ENCODE results near the gene NUDT9. TPM values are rescaled to one million over a fixed set of nuclear protein-coding genes. Genes with fewer than 3 reads are reported as not detected.

Gene NUDT9
- total and polyA plus RNA-seq, 11 donors: 17.1 to 56.6 (median 26.4) TPM

DNA sequence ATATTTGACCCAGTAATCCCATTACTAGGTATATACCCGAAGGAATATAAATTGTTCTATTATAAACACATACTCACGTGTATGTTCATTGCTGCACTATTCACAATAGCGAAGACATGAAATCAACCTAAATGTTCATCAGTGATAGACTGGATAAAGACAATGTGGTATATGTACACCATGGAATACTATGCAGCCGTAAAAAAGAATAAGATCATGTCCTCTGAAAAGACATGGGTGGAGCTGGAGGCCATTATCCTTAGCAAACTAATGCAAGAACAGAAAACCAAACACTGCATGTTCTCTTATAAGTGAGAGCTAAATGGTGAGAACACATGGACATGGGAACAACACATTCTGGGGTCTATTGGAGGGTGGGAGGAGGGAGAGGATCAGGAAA is 36.5 kb downstream of the NUDT9 start:
- H3K27ac ChIP-seq: no peak overlapping the region
- WGBS, 4 donors: 97 to 99% (median 98%) methylated on average over 4 of the region's 4 CpGs
- intact Hi-C loops (cut with DNase I): no loop called here
- no peaks in the 10 kb centered on the region for H3K27me3 ChIP-seq
- DNase-seq (no peak), ATAC-seq (no peak)
- no peaks in the 10 kb centered on the region for H3K4me1 ChIP-seq
- peaks cover 0 to 4% (median 0%) of the 10 kb centered on the region in 12 donors for H3K9me3 ChIP-seq
- TF ChIP-seq POLR2A (IDR thresholded peaks at IDR 0.05): no peak
- TF ChIP-seq, protein P1, sequence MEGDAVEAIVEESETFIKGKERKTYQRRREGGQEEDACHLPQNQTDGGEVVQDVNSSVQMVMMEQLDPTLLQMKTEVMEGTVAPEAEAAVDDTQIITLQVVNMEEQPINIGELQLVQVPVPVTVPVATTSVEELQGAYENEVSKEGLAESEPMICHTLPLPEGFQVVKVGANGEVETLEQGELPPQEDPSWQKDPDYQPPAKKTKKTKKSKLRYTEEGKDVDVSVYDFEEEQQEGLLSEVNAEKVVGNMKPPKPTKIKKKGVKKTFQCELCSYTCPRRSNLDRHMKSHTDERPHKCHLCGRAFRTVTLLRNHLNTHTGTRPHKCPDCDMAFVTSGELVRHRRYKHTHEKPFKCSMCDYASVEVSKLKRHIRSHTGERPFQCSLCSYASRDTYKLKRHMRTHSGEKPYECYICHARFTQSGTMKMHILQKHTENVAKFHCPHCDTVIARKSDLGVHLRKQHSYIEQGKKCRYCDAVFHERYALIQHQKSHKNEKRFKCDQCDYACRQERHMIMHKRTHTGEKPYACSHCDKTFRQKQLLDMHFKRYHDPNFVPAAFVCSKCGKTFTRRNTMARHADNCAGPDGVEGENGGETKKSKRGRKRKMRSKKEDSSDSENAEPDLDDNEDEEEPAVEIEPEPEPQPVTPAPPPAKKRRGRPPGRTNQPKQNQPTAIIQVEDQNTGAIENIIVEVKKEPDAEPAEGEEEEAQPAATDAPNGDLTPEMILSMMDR (IDR thresholded peaks at IDR 0.05): no peak
- H3K4me3 ChIP-seq: no peak overlapping the region
- H3K36me3 ChIP-seq: peaks cover 0 to 66% (median 27%) of the 10 kb centered on the region in 9 donors

DNA sequence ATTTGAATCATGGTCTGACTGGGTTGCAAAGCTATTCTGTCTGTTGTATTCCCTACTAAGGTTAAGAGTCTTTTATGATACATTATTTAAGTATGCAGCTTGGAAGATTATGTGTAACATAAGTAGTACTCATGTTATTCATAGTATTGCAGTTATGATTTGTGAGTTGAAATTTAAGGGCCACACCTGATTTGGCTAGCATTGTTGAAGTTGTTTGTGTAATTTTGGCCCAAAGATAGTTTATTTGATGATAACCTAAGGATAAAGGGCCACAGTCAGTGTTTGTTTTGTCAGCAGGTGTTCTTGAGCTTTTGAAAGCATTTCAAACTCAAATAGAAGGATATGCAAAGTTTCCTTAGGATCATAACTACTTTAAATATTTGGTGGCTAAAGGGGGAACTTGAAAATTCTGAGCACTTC is 38.9 kb downstream of the NUDT9 start:
- TF ChIP-seq POLR2A (IDR thresholded peaks at IDR 0.05): no peak
- TF ChIP-seq, protein P1 (IDR thresholded peaks at IDR 0.05): no peak
- no peak for DNase-seq
- intact Hi-C loops (cut with DNase I): loop anchor here in 7 of 10 donors (10.0 kb wide), 5 partner anchors 186 to 384 kb away; no protein-coding TSS in a partner anchor
- no peak for ATAC-seq
- Histone ChIP-seq H3K27me3 (no peaks in the 10 kb centered on the region), H3K27ac (no peak overlapping the region), H3K36me3 (peaks cover 0 to 43% (median 16%) of the 10 kb centered on the region in 9 donors), H3K4me1 (peaks cover 0 to 4% (median 0%) of the 10 kb centered on the region in 12 donors), H3K4me3 (no peak overlapping the region), H3K9me3 (peaks cover 0 to 4% (median 0%) of the 10 kb centered on the region in 12 donors)

DNA sequence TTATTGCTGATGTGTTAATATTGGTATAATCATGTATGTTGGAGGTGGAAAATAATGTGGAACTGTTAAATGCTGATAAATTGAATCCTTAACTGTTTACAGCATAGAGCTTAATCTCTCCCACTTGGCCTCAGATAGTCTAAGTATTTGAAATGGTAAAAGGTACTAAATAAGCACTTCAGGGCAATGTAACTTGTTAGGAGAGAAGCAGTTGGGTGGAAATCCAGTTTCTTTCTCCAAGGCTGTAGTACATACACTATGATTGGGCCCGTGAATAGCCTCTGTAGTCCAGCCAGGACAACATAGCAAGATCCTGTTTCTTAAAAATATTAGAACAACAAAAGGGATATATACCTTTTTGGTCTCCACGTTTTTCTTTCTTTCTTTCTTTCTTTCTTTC is 39.7 kb downstream of the NUDT9 start:
- DNase-seq (no peak), ATAC-seq (no peak)
- Histone ChIP-seq H3K27me3 (no peaks in the 10 kb centered on the region), H3K9me3 (peaks cover 0 to 4% (median 0%) of the 10 kb centered on the region in 12 donors), H3K36me3 (peaks cover 0 to 40% (median 16%) of the 10 kb centered on the region in 9 donors), H3K4me3 (no peak overlapping the region), H3K4me1 (peaks cover 0 to 4% (median 0%) of the 10 kb centered on the region in 12 donors), H3K27ac (no peak overlapping the region)
- intact Hi-C loops (cut with DNase I): loop anchor here in 7 of 10 donors (10.0 kb wide), 5 partner anchors 187 to 383 kb away; no protein-coding TSS in a partner anchor
- 86 to 90% (median 90%) methylated on average over 2 of the region's 2 CpGs for WGBS, 4 donors
- TF ChIP-seq POLR2A (IDR thresholded peaks at IDR 0.05): no peak

DNA sequence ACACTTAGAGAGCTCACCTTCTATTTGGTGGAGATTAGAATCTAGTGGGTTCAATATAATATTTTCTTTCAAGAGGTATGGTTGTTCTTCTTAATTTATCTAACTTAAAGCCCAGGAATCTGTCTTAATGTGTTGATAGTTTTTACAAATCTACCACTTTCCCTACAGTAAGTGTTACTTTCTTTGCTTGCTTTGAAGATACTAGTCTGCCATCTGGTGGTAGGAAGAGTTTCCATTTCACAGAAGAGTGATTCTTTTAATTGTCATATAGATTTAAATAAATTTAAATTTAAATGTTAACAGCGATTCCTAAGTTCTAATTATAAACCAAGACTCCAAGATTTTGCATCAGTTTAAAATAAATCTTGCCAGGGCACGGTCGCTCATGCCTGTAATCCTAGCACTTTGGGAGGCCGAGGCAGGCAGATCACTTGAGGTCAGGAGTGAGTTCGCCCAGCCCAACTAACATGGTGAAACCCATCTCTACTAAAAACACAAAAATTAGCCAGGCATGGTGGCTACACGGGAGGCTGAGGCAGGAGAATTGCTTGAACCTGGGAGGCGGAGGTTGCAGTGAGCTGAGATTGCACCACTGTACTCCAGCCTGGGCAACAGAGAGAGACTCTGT is 43.5 kb downstream of the NUDT9 start:
- H3K27me3 ChIP-seq: no peaks in the 10 kb centered on the region
- intact Hi-C loops (cut with DNase I): loop anchor here (1.0 to 10.0 kb wide), 16 partner anchors 44 to 379 kb away; partner anchors contain the start of gene NUDT9 (in 1 of the 10)
- no peak for TF ChIP-seq POLR2A (IDR thresholded peaks at IDR 0.05)
- TF ChIP-seq, protein P1 (IDR thresholded peaks at IDR 0.05): peak; percentile 43 to 81 (median 69)
- no peak overlapping the region for H3K27ac ChIP-seq
- DNase-seq (no peak), ATAC-seq (peak in 1 of 4 donors; percentile 58)
- H3K36me3 ChIP-seq: peaks cover 0 to 16% (median 0%) of the 10 kb centered on the region in 9 donors
- 48 to 63% (median 51%) methylated on average over 7 of the region's 7 CpGs for WGBS, 4 donors
- no peaks in the 10 kb centered on the region for H3K9me3 ChIP-seq
- H3K4me3 ChIP-seq: no peak overlapping the region
- peaks cover 0 to 4% (median 0%) of the 10 kb centered on the region in 12 donors for H3K4me1 ChIP-seq

Measured in heart left ventricle (tissue), 16 donors.